Hepatocyte (in vitro differentiated cells): ENCODE results near the gene NEDD4L. TPM values are rescaled to one million over a fixed set of nuclear protein-coding genes. Genes with fewer than 3 reads are reported as not detected.
A peak's percentile ranks its signal among the peaks of the same experiment; 100 is the strongest.

Source experiments
- DNase-seq: peaks from one replicate; pipeline ENCODE4 v3.0.0-alpha.2; 2016; ENCODE audit warnings: low spot score
- H2AFZ ChIP-seq: fragments of 200-600 bp; sonication (generic); 2 replicates; pipeline ENCODE4 v1.6.0; 2016; ENCODE audit warnings: antibody characterized with exemption, mild to moderate bottlenecking
- H3K27ac ChIP-seq: fragments of 200-600 bp; sonication (generic); 2 replicates; pipeline ENCODE4 v1.5.1; 2016; ENCODE audit warnings: mild to moderate bottlenecking
- H3K27me3 ChIP-seq: fragments of 200-600 bp; sonication (generic); 2 replicates; pipeline ENCODE4 v1.6.1; 2016
- H3K36me3 ChIP-seq: fragments of 200-600 bp; sonication (generic); replicated peaks from 2 replicates; pipeline ENCODE4 v1.5.1; 2016; ENCODE audit warnings: low read depth; ENCODE audit not compliant: insufficient read depth
- H3K4me1 ChIP-seq: fragments of 200-600 bp; sonication (generic); 2 replicates; pipeline ENCODE4 v1.5.1; 2016; ENCODE audit warnings: mild to moderate bottlenecking, moderate library complexity; ENCODE audit not compliant: insufficient read depth
- H3K4me2 ChIP-seq: fragments of 200-600 bp; sonication (generic); 2 replicates; pipeline ENCODE4 v1.6.0; 2016
- H3K4me3 ChIP-seq: fragments of 200-600 bp; sonication (generic); 2 replicates; pipeline ENCODE4 v1.5.1; 2016; ENCODE audit warnings: mild to moderate bottlenecking
- H3K79me2 ChIP-seq: fragments of 200-600 bp; sonication (generic); 2 replicates; pipeline ENCODE4 v1.6.0; 2017; ENCODE audit warnings: mild to moderate bottlenecking
- H3K9me2 ChIP-seq: fragments of 200-600 bp; sonication (generic); replicated peaks from 2 replicates; pipeline ENCODE4 v1.6.0; 2017; ENCODE audit warnings: mild to moderate bottlenecking; ENCODE audit not compliant: insufficient read depth
- H3K9me3 ChIP-seq: fragments of 200-600 bp; sonication (generic); 2 replicates; pipeline ENCODE4 v1.5.1; 2016; ENCODE audit warnings: low read depth, mild to moderate bottlenecking
- H4K20me1 ChIP-seq: fragments of 200-600 bp; sonication (generic); 2 replicates; pipeline ENCODE4 v1.6.0; 2016; ENCODE audit warnings: mild to moderate bottlenecking; ENCODE audit not compliant: insufficient read depth, poor library complexity, severe bottlenecking
- EZH2 ChIP-seq: fragments of 200-600 bp; sonication (generic); IDR thresholded peaks from 2 replicates; pipeline ENCODE4 v1.6.1; 2016; ENCODE audit warnings: antibody characterized with exemption, mild to moderate bottlenecking, borderline replicate concordance
- EZH2phosphoT487 ChIP-seq: fragments of 200-600 bp; sonication (generic); IDR thresholded peaks from one replicate; pipeline ENCODE4 v1.6.1; 2018; ENCODE audit warnings: antibody characterized with exemption, mild to moderate bottlenecking, low read depth, moderate library complexity; ENCODE audit not compliant: unreplicated experiment, severe bottlenecking
- WGBS: methylation state at CpG from one replicate; pipeline ENCODE4 v1.1.6; 2016; ENCODE audit warnings: low lambda C conversion rate; ENCODE audit errors: missing lambda C conversion rate; 5-methylcytosine and 5-hydroxymethylcytosine counted together
- polyA plus RNA-seq: library from polyadenylated mRNA; unstranded; fragments of >200 nt; fragmentation: Nextera tagmentation; extraction: Ambion mirVana; gene quantifications from 2 replicates; pipeline ENCODE4 v1.2.1, GENCODE V29; 2016
- total RNA-seq: library from RNA; depleted of rRNA; stranded (reverse); fragments of >200 nt; gene quantifications from 2 replicates; pipeline ENCODE4 v1.2.3, GENCODE V29; 2014
- TF ChIP-seq, protein P1 (sequence below): fragments of 200-600 bp; sonication (generic); IDR thresholded peaks from 2 replicates; pipeline ENCODE4 v1.5.1; 2016; ENCODE audit warnings: antibody characterized with exemption, mild to moderate bottlenecking; ENCODE audit not compliant: poor library complexity

NEDD4L gene
- total and polyA plus RNA-seq, 2 experiments from 2014 or later: 104 to 140 TPM

GRCh38 chr18:58218117-58218516 is 174.1 kb downstream of the NEDD4L start:
- TF ChIP-seq EZH2 (no peak), EZH2phosphoT487 (no peak)
- TF ChIP-seq, protein P1, sequence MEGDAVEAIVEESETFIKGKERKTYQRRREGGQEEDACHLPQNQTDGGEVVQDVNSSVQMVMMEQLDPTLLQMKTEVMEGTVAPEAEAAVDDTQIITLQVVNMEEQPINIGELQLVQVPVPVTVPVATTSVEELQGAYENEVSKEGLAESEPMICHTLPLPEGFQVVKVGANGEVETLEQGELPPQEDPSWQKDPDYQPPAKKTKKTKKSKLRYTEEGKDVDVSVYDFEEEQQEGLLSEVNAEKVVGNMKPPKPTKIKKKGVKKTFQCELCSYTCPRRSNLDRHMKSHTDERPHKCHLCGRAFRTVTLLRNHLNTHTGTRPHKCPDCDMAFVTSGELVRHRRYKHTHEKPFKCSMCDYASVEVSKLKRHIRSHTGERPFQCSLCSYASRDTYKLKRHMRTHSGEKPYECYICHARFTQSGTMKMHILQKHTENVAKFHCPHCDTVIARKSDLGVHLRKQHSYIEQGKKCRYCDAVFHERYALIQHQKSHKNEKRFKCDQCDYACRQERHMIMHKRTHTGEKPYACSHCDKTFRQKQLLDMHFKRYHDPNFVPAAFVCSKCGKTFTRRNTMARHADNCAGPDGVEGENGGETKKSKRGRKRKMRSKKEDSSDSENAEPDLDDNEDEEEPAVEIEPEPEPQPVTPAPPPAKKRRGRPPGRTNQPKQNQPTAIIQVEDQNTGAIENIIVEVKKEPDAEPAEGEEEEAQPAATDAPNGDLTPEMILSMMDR: no peak
- Histone ChIP-seq H2AFZ (no peak overlapping the region), H3K9me3 (no peaks in the 10 kb centered on the region), H4K20me1 (no peaks in the 10 kb centered on the region), H3K9me2 (no peaks in the 10 kb centered on the region), H3K4me3 (no peak overlapping the region), H3K4me2 (no peak overlapping the region), H3K36me3 (no peaks in the 10 kb centered on the region), H3K27ac (no peak overlapping the region), H3K4me1 (peaks cover 32% of the 10 kb centered on the region), H3K79me2 (peaks cover 92% of the 10 kb centered on the region), H3K27me3 (no peaks in the 10 kb centered on the region)
- WGBS: 85% methylated on average over 1 of the region's 1 CpG
- DNase-seq: no peak

DNA sequence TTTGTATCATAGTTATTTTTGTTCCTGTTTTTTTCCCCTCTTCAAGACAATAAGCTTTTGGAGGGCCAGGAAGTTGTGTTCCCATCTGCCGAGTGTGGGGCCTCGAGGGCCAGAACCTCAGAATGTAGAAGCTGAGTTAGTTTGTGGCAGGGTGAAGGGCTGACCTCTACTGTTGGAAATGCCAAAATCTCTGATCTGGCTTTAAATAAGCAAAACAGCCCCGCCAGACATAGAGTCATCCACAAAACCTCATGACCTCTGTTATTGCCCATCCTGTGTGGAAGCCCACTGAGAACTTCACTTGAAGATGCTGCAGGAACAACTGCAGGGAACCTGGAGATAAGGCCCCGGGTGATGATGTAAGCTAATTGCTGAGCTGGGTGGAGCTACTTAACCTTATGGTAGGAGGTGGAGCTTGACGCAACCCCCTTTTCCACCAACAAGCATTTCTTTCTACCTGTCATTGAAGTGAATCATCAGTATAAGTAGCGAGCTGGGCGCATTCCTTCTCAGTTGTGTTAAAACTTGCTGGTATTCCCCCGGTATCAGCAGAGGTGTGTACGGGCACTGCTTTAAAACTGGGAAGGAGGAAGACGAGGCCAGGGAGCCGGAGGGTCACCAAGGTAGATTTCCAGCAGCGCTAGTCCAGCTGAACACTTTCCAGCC is 177.2 kb downstream of the NEDD4L start:
- 55% methylated on average over 12 of the region's 12 CpGs for WGBS
- TF ChIP-seq EZH2 (no peak), EZH2phosphoT487 (no peak)
- TF ChIP-seq, protein P1: no peak
- Histone ChIP-seq H4K20me1 (peaks cover 8% of the 10 kb centered on the region), H3K27ac (peak overlapping the region; percentile 95), H3K36me3 (no peaks in the 10 kb centered on the region), H3K9me3 (no peaks in the 10 kb centered on the region), H2AFZ (no peak overlapping the region), H3K4me2 (peak overlapping the region; percentile 68), H3K27me3 (no peaks in the 10 kb centered on the region), H3K4me1 (peaks cover 33% of the 10 kb centered on the region), H3K9me2 (no peaks in the 10 kb centered on the region), H3K79me2 (peaks cover 94% of the 10 kb centered on the region), H3K4me3 (peak overlapping the region; percentile 35)
- DNase-seq: peak; percentile 90

DNA sequence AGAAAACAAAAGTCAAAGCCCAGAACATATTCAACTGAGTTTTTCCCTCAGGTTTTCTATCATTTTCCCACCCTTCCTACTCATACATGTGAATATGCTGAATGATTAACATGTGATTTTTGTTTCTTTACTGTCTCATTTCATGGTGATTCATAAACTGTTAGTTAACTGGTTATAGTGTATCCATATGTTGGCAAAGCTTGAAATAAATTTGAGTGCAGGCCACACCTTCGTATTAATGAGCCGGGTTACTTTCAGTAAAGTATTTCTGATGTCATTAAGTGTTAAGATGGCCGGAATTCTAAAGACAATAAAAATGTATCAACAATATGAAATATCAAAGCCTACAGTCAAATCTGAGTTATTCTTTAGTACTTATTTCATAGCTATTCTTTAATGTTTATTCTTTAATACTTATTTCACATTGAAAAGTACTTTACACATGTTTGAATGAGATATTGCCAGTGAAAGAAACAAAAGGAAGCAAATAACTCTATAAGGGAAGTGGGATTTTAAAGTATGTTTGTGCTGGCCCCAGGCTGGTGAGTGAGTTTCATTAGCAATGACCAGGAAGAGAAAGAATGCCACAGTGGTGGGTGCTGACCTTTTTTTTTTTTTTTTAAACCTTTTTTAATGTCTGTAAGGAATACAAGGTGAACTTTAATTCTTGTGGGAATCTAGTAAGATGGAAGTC is 178.6 kb downstream of the NEDD4L start:
- no peaks in the 10 kb centered on the region for H3K36me3 ChIP-seq
- no peak overlapping the region for H2AFZ ChIP-seq
- peak overlapping the region; percentile 35 for H3K4me3 ChIP-seq
- TF ChIP-seq, protein P1: no peak
- TF ChIP-seq EZH2phosphoT487 (no peak), EZH2 (no peak)
- peaks cover 94% of the 10 kb centered on the region for H3K79me2 ChIP-seq
- no peaks in the 10 kb centered on the region for H3K9me2 ChIP-seq
- H3K27me3 ChIP-seq: no peaks in the 10 kb centered on the region
- peaks cover 12% of the 10 kb centered on the region for H4K20me1 ChIP-seq
- 63% methylated on average over 3 of the region's 3 CpGs for WGBS
- peaks cover 28% of the 10 kb centered on the region for H3K4me1 ChIP-seq
- peak overlapping the region; percentile 95 for H3K27ac ChIP-seq
- DNase-seq: no peak
- H3K9me3 ChIP-seq: no peaks in the 10 kb centered on the region
- H3K4me2 ChIP-seq: peak overlapping the region; percentile 68
